Loucy (cell line): ENCODE results near the gene KRTAP21-1.

Experiments used
- EZH2phosphoT487 ChIP-seq: fragments of 200-600 bp; IDR thresholded peaks from 2 replicates; pipeline ENCODE4 v1.6.1; 2018; ENCODE audit warnings: antibody characterized with exemption, mild to moderate bottlenecking, moderate library complexity, borderline replicate concordance
- TF ChIP-seq, protein P1 (sequence below): fragments of 200-600 bp; sonication (generic); conservative IDR thresholded peaks from 2 replicates; pipeline ENCODE4 v1.5.1; 2014; ENCODE audit warnings: mild to moderate bottlenecking, antibody characterized with exemption, low read length

DNA sequence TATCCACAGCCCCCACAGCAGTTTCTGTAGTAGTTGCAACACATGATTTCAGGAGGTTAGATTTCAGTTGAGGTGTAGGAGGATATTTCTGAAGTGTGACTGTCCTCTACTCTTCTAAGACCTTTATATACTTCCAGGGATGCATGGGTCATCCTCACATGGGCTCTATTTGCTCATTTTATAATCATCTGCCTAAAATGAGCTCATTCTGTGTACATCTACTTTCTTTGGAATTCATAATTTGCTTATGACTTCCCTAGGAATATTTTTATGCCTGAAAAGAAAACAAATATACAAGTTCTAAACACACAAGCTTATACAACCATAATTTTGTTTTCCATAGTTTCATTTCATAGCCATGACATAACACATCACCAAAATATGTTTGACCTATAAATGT lies 8.1 kb downstream of the KRTAP21-1 start, which contains the start of gene KRTAP21-2:
- TF ChIP-seq, protein P1, sequence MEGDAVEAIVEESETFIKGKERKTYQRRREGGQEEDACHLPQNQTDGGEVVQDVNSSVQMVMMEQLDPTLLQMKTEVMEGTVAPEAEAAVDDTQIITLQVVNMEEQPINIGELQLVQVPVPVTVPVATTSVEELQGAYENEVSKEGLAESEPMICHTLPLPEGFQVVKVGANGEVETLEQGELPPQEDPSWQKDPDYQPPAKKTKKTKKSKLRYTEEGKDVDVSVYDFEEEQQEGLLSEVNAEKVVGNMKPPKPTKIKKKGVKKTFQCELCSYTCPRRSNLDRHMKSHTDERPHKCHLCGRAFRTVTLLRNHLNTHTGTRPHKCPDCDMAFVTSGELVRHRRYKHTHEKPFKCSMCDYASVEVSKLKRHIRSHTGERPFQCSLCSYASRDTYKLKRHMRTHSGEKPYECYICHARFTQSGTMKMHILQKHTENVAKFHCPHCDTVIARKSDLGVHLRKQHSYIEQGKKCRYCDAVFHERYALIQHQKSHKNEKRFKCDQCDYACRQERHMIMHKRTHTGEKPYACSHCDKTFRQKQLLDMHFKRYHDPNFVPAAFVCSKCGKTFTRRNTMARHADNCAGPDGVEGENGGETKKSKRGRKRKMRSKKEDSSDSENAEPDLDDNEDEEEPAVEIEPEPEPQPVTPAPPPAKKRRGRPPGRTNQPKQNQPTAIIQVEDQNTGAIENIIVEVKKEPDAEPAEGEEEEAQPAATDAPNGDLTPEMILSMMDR = no peak
- TF ChIP-seq EZH2phosphoT487 = no peak
